GM12874 (cell line): ENCODE measurements around the gene MEPE.

ENCODE experiments used
- TF ChIP-seq, protein P1 (sequence below): IDR thresholded peaks from 2 replicates; pipeline ENCODE4 v1.5.1; 2011; ENCODE audit warnings: low read depth, mild to moderate bottlenecking, control low read depth, low read length, moderate library complexity; ENCODE audit not compliant: insufficient read depth

Gene MEPE

DNA sequence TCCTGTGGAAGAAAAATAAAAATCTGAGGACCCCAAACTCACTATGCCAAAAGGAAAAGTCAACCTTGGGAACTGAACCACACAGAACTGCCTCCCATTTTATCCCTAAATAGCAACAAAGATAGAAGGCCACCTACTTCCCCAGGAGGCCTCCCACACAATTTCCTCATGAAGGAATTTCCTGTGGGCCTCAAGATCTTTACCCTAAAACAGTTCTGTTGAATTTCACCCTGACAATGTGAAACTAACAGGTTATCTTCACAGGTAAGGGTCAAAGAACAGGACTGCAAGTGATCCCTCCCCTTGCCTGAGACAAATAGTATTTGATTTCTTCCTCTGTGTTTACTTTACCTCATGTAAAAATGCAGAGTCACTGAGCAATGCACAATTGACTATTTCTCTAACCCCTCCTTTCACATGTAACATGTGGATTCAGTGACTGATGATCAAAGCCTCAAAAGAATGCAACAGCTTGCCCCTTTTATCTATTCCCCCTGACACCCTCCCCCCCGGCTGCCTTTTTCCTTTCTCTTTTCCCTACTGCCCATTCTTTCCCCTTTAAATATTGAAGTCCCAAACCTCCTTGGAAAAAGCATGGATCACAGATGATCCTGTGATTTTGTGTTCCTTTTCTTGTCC lies 33.3 kb downstream of the MEPE start:
- TF ChIP-seq, protein P1, sequence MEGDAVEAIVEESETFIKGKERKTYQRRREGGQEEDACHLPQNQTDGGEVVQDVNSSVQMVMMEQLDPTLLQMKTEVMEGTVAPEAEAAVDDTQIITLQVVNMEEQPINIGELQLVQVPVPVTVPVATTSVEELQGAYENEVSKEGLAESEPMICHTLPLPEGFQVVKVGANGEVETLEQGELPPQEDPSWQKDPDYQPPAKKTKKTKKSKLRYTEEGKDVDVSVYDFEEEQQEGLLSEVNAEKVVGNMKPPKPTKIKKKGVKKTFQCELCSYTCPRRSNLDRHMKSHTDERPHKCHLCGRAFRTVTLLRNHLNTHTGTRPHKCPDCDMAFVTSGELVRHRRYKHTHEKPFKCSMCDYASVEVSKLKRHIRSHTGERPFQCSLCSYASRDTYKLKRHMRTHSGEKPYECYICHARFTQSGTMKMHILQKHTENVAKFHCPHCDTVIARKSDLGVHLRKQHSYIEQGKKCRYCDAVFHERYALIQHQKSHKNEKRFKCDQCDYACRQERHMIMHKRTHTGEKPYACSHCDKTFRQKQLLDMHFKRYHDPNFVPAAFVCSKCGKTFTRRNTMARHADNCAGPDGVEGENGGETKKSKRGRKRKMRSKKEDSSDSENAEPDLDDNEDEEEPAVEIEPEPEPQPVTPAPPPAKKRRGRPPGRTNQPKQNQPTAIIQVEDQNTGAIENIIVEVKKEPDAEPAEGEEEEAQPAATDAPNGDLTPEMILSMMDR = no peak

DNA sequence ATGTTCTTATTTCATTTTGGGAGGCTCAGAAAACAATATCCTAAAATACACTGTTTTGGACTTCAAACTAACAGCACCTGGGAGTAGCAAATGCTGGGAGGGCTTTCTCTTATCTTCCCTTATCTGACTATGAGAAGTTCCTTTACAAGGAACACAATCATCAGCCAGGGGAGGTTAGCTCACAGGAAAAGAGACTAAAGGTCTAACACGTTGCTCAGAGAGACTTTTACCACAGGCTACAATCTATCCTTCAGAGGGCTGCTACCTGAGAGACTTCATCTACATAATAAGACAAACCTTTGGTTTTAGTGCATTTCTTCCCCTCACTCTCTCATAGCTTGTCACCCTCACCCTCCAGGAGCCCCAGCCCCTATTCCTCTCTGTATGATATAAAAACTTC lies 35.8 kb downstream of the MEPE start:
- TF ChIP-seq, protein P1 = no peak

DNA sequence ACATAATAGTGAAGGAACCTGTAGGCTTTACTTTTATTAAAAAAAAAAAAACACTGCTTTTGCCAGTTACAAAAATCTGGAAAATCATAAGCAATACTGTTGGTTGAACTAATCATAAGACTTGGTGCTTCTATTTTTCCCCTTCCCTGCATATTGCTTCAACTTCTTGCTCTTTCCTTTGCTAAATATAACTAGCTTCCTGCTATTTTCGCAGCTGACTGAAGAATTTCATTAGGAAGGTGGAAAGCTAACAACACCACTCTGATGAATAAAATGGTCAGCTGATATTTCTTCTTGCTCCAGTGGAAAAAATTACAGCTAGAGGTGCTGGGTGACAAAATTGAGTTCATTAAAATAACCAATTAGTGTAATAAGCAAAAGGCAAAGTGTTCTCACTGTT lies 39.3 kb downstream of the MEPE start:
- TF ChIP-seq, protein P1 = no peak

DNA sequence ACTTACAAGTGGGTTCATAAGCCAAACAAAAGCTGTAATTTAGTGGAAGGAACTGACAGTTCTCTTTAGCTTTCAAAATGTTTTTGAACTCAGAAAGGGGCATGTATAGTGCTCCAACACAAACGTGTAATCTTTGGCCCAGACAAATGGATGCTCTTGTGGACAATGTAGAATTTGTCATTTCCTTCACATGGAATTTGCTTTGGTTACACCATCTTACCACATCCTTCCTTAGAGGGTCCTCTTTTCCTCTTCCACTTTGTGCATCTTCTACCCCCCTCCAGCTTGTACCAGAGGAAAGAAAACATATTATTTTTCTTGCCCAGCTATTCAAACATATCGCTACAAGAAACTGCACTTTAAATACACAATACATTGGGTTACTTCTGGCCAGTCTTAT lies 42.4 kb downstream of the MEPE start:
- TF ChIP-seq, protein P1 = no peak

DNA sequence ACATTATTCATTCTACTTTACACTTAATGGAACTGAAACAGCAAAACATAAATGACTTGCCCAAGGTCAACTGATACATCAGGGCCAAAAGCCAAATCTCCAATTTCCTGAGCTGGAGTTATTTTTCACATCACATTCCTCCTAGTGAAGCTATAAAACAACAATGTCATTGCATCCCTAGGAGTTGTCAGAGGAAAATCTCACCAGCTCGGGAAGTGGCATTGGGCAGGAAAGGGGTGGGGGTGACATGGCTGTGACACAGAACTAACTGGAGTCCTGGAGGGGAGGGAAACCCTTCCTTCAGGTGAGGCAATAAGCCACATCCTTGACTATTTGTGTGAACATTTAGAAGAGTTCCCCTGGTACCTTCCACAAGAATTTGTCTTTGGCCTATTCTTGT lies 47.3 kb downstream of the MEPE start:
- TF ChIP-seq, protein P1 = no peak

DNA sequence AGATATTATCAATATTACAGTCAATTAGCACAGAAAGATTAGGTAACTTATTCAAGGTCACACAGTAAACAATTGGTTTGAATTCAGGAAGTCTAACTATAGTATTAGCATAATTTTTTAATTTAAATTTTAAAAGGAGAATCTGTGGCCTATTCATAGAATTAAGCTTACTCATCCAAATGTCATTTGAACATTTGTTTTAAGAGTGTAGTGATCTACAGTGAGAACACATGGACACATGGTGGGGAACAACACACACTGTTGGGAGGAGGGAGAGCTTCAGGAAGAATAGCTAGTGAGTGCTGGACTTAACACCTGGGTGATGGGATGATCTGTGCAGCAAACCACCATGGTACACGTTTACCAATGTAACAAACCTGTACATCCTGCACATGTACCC lies 48.3 kb downstream of the MEPE start:
- TF ChIP-seq, protein P1 = no peak

DNA sequence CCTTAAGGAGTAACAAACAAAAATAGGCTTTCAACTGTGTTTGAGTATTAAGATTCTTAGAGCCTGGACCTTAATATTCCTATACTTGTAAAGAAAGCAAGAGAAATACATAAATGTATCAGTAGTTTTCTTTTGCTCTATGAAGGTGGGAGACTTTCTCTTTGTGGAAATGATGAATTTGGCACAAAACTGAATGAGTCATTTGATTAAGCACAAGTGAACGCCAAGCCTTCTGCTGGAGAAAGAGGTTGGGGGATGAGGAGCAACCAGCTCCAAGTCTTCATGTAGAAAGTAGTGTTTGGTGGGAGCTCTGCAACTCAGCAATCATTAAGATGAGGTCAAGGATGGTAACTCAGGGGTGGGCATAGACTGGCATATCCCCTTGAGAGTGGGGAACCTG lies 49.6 kb downstream of the MEPE start:
- TF ChIP-seq, protein P1 = no peak
